Esophagus squamous epithelium (tissue), 5 donors: ENCODE data around the gene BRIP1. TPM values are rescaled to one million over a fixed set of nuclear protein-coding genes. Genes with fewer than 3 reads are reported as not detected.

Source experiments
- DNase-seq: peaks from one replicate; lab custom pipeline; 2025; lab: John Stamatoyannopoulos, UW
- H3K27ac ChIP-seq, 4 donors: fragments of 200-600 bp; sonication (generic); one replicate each; pipeline ENCODE4 v1.5.1; 2016 to 2019; ENCODE audit warnings: mild to moderate bottlenecking in 1 of 4
- H3K27me3 ChIP-seq, 4 donors: fragments of 200-600 bp; sonication (generic); 1 replicate in 3 of 4; 2 replicates in 1 of 4; pipeline versions ENCODE4 v1.5.1 to v1.6.0; 2017 to 2021; ENCODE audit warnings: antibody characterized with exemption in 1 of 4
- H3K36me3 ChIP-seq, 3 donors: fragments of 200-600 bp; sonication (generic); one replicate each; pipeline ENCODE4 v1.5.1; 2016 to 2019
- H3K4me1 ChIP-seq, 3 donors: fragments of 200-600 bp; sonication (generic); one replicate each; pipeline ENCODE4 v1.5.1; 2017 to 2019
- H3K4me3 ChIP-seq, 4 donors: fragments of 200-600 bp; sonication (generic); 1 replicate in 3 of 4; 2 replicates in 1 of 4; pipeline ENCODE4 v1.5.1; 2016 to 2019; ENCODE audit warnings: mild to moderate bottlenecking in 2 of 4, moderate library complexity in 1 of 4
- H3K9me3 ChIP-seq, 3 donors: fragments of 200-600 bp; sonication (generic); one replicate each; pipeline ENCODE4 v1.5.1; 2016 to 2019
- CTCF ChIP-seq, 6 experiments: fragments of 450-650 bp in 4 of 6; fragments of 200-600 bp in 2 of 6; sonication (generic) in 2 of 6; IDR thresholded peaks; one replicate each; pipeline ENCODE4 v1.5.1; 2016 to 2019; ENCODE audit warnings: antibody characterized with exemption in 6 of 6, mild to moderate bottlenecking in 4 of 6, moderate library complexity in 4 of 6
- POLR2A ChIP-seq, 4 donors: fragments of 450-650 bp; IDR thresholded peaks; one replicate each; pipeline ENCODE4 v1.6.1; 2017; ENCODE audit warnings: antibody characterized with exemption in 4 of 4, mild to moderate bottlenecking in 4 of 4, moderate library complexity in 3 of 4
- WGBS, 2 donors: methylation state at CpG; one replicate each; pipeline ENCODE4 v1.1.5; 2018; 5-methylcytosine and 5-hydroxymethylcytosine counted together
- intact Hi-C: fragments of 100-400 bp; cut with DNase I; formaldehyde crosslinking; loops from one replicate; pipeline ENCODE4 v1.15.0; 2022
- total RNA-seq, 4 donors: library from RNA; depleted of rRNA; stranded (reverse); fragments of >200 nt; gene quantifications; one replicate each; pipeline ENCODE4 v1.1.0, GENCODE V29; 2016
- donor health status: DM: yes; HTN: yes; CAD: no.

Gene BRIP1
- total RNA-seq, 4 donors from 2014 or later = 1.6 to 7.0 (median 3.2) TPM

GRCh38 chr17:61768405-61768804, 94.9 kb downstream of the BRIP1 start:
- no peaks in the 10 kb centered on the region for H3K36me3 ChIP-seq
- TF ChIP-seq POLR2A (IDR thresholded peaks at IDR 0.05) (no peak), CTCF (IDR thresholded peaks at IDR 0.05) (no peak)
- no peaks in the 10 kb centered on the region for H3K27me3 ChIP-seq
- intact Hi-C loops = no loop called here
- H3K9me3 ChIP-seq = peaks cover 0 to 5% (median 0%) of the 10 kb centered on the region in 3 donors
- WGBS, 2 donors = 91 to 94% methylated on average over 3 of the region's 3 CpGs
- no peak for DNase-seq
- peaks cover 0 to 13% (median 2%) of the 10 kb centered on the region in 3 donors for H3K4me1 ChIP-seq
- H3K27ac ChIP-seq = no peak overlapping the region
- no peak overlapping the region for H3K4me3 ChIP-seq

- Histone ChIP-seq H3K27ac (no peak overlapping the region), H3K36me3 (no peaks in the 10 kb centered on the region), H3K4me3 (no peak overlapping the region), H3K9me3 (peaks cover 0 to 5% (median 0%) of the 10 kb centered on the region in 3 donors), H3K4me1 (peaks cover 0 to 13% (median 2%) of the 10 kb centered on the region in 3 donors), H3K27me3 (no peaks in the 10 kb centered on the region)
- DNase-seq = no peak
- 29 to 54% methylated on average over 2 of the region's 2 CpGs for WGBS, 2 donors
- intact Hi-C loops = no loop called here
- no peak for TF ChIP-seq POLR2A (IDR thresholded peaks at IDR 0.05)
- TF ChIP-seq CTCF (IDR thresholded peaks at IDR 0.05) = no peak
Measured at GRCh38 chr17:61766520-61766919, 96.8 kb downstream of the BRIP1 start.

GRCh38 chr17:61764846-61765245, 98.5 kb downstream of the BRIP1 start:
- Histone ChIP-seq H3K4me1 (peaks cover 0 to 13% (median 2%) of the 10 kb centered on the region in 3 donors), H3K4me3 (no peak overlapping the region), H3K27me3 (no peaks in the 10 kb centered on the region), H3K27ac (no peak overlapping the region), H3K36me3 (no peaks in the 10 kb centered on the region), H3K9me3 (no peaks in the 10 kb centered on the region)
- TF ChIP-seq POLR2A (IDR thresholded peaks at IDR 0.05) = no peak
- no peak for TF ChIP-seq CTCF (IDR thresholded peaks at IDR 0.05)
- WGBS, 2 donors = 91 to 93% methylated on average over 1 of the region's 1 CpG
- DNase-seq = no peak
- intact Hi-C loops = no loop called here

- intact Hi-C loops = no loop called here
- Histone ChIP-seq H3K4me1 (peaks cover 0 to 8% (median 0%) of the 10 kb centered on the region in 3 donors), H3K36me3 (no peaks in the 10 kb centered on the region), H3K9me3 (no peaks in the 10 kb centered on the region), H3K27ac (no peak overlapping the region), H3K4me3 (no peak overlapping the region), H3K27me3 (no peaks in the 10 kb centered on the region)
- 75 to 90% methylated on average over 2 of the region's 2 CpGs for WGBS, 2 donors
- no peak for DNase-seq
- TF ChIP-seq CTCF (IDR thresholded peaks at IDR 0.05) (no peak), POLR2A (IDR thresholded peaks at IDR 0.05) (no peak)
Measured at GRCh38 chr17:61761827-61762226, 101.5 kb downstream of the BRIP1 start.

GRCh38 chr17:61759362-61759761, 104.0 kb downstream of the BRIP1 start:
- no peaks in the 10 kb centered on the region for H3K27me3 ChIP-seq
- H3K36me3 ChIP-seq = no peaks in the 10 kb centered on the region
- WGBS, 2 donors = 87 to 89% methylated on average over 1 of the region's 1 CpG
- H3K4me1 ChIP-seq = no peaks in the 10 kb centered on the region
- H3K27ac ChIP-seq = no peak overlapping the region
- H3K9me3 ChIP-seq = no peaks in the 10 kb centered on the region
- H3K4me3 ChIP-seq = no peak overlapping the region
- TF ChIP-seq POLR2A (IDR thresholded peaks at IDR 0.05) = no peak
- no peak for TF ChIP-seq CTCF (IDR thresholded peaks at IDR 0.05)
- intact Hi-C loops = no loop called here
- DNase-seq = no peak
